PC-3 (cell line): ENCODE measurements around the gene OR4D1. TPM values are rescaled to one million over a fixed set of nuclear protein-coding genes. Genes with fewer than 3 reads are reported as not detected.
"Not testable (repeated sequence)": the region's sequence is repeated elsewhere in the genome, so short reads cannot be mapped to it uniquely, and the experiment has no call there.

Source experiments
- ATAC-seq: fragments of 200-7000 bp; cut with Tn5 transposase; 2 replicates; pipeline ENCODE4 v1.9.1; 2020; ENCODE audit warnings: mild to moderate bottlenecking, moderate library complexity
- Bru-seq: library from RNA; stranded (reverse); fragments of 400-500 nt; gene quantifications from one replicate; lab custom pipeline; 2021; lab: Mats Ljungman, UMichigan
- BruChase-seq, 2 experiments: library from RNA; stranded (reverse); fragments of 400-500 nt; gene quantifications; one replicate each; lab custom pipeline; 2021; lab: Mats Ljungman, UMichigan
- BruUV-seq: library from RNA; stranded (reverse); fragments of 400-500 nt; replicated peaks from 2 replicates; lab custom pipeline; 2021; lab: Mats Ljungman, UMichigan
- CTCF ChIA-PET: fragments of 300-600 bp; sonication (Branson Sonifier 250); formaldehyde crosslinking; loops from one replicate; lab custom pipeline; 2022; ENCODE audit warnings: antibody characterized with exemption; lab: Charles Lee
- POLR2A ChIA-PET: fragments of 300-600 bp; sonication (Branson Sonifier 250); formaldehyde crosslinking; loops from one replicate; lab custom pipeline; 2022; ENCODE audit warnings: antibody characterized with exemption; ENCODE audit not compliant: unreplicated experiment; lab: Charles Lee
- DNase-seq: peaks from one replicate; pipeline ENCODE4 v3.0.0-alpha.2; 2015
- H2AFZ ChIP-seq: fragments of 300-600 bp; sonication (generic); 2 replicates; pipeline ENCODE4 v1.6.0; 2016; ENCODE audit warnings: antibody characterized with exemption, low read length
- H3F3A ChIP-seq: fragments of 300-600 bp; sonication (generic); one replicate; pipeline ENCODE4 v1.6.0; 2017; ENCODE audit warnings: antibody characterized with exemption, low read length, control low read depth, mild to moderate bottlenecking; ENCODE audit not compliant: unreplicated experiment
- H3K27ac ChIP-seq: fragments of 300-600 bp; sonication (generic); 2 replicates; pipeline ENCODE4 v1.5.1; 2016; ENCODE audit warnings: mild to moderate bottlenecking, low read length
- H3K27me3 ChIP-seq: fragments of 300-600 bp; sonication (generic); 2 replicates; pipeline ENCODE4 v1.6.1; 2016; ENCODE audit warnings: low read length, mixed read lengths
- H3K36me3 ChIP-seq: fragments of 300-600 bp; sonication (generic); 2 replicates; pipeline ENCODE4 v1.6.1; 2016; ENCODE audit warnings: low read depth, mixed run types, low read length, mixed read lengths
- H3K4me1 ChIP-seq: fragments of 300-600 bp; sonication (generic); 2 replicates; pipeline ENCODE4 v1.5.1; 2016; ENCODE audit warnings: low read length; ENCODE audit not compliant: insufficient read depth
- H3K4me2 ChIP-seq: fragments of 300-600 bp; sonication (generic); 2 replicates; pipeline ENCODE4 v1.6.0; 2016; ENCODE audit warnings: low read length
- H3K4me3 ChIP-seq: fragments of 300-600 bp; sonication (generic); 2 replicates; pipeline ENCODE4 v1.5.1; 2016; ENCODE audit warnings: mild to moderate bottlenecking, low read length, mixed read lengths
- H3K79me2 ChIP-seq: fragments of 300-600 bp; sonication (generic); 2 replicates; pipeline ENCODE4 v1.6.1; 2017; ENCODE audit warnings: low read length, mixed read lengths
- H3K9ac ChIP-seq: fragments of 300-600 bp; sonication (generic); 2 replicates; pipeline ENCODE4 v1.6.0; 2016; ENCODE audit warnings: mild to moderate bottlenecking, low read length
- H3K9me2 ChIP-seq: fragments of 300-600 bp; sonication (generic); replicated peaks from 2 replicates; pipeline ENCODE4 v1.6.1; 2016; ENCODE audit warnings: mixed run types, low read length, mixed read lengths
- H3K9me3 ChIP-seq: fragments of 300-600 bp; sonication (generic); 2 replicates; pipeline ENCODE4 v1.6.1; 2016; ENCODE audit warnings: low read length, mixed read lengths
- H4K20me1 ChIP-seq: fragments of 300-600 bp; sonication (generic); 2 replicates; pipeline ENCODE4 v1.6.1; 2016; ENCODE audit warnings: low read length, mixed read lengths
- CTCF ChIP-seq: fragments of 300-600 bp; sonication (generic); conservative IDR thresholded peaks from 2 replicates; pipeline ENCODE4 v1.5.1; 2017; ENCODE audit warnings: antibody characterized with exemption, low read depth, mild to moderate bottlenecking, low read length
- EZH2 ChIP-seq: fragments of 300-600 bp; sonication (generic); IDR thresholded peaks from one replicate; pipeline ENCODE4 v1.6.1; 2017; ENCODE audit warnings: antibody characterized with exemption, mild to moderate bottlenecking, low read length; ENCODE audit not compliant: unreplicated experiment
- EZH2phosphoT487 ChIP-seq: fragments of 300-600 bp; sonication (generic); IDR thresholded peaks from 2 replicates; pipeline ENCODE4 v1.6.1; 2018; ENCODE audit warnings: mild to moderate bottlenecking, antibody characterized with exemption, low read length, borderline replicate concordance
- intact Hi-C: fragments of 100-400 bp; cut with micrococcal nuclease; formaldehyde crosslinking; loops from 2 replicates; pipeline ENCODE4 v1.9.0; 2023
- long read RNA-seq: library from polyadenylated mRNA; unstranded; transcript quantifications from one replicate; pipeline ENCODE4 v2.0.0, GENCODE V29; 2021; ENCODE audit not compliant: unreplicated experiment
- total RNA-seq: library from RNA; depleted of rRNA; stranded (reverse); fragments of >200 nt; gene quantifications from 2 replicates; pipeline ENCODE4 v1.2.3, GENCODE V29; 2014; rRNA removed

The OR4D1 gene
- total RNA-seq = not detected in 2 replicates
- Bru-seq, nascent RNA = not detected
- BruChase-seq, experiment 1, labeled RNA remaining after a 6-hour chase = percentile 15 among the genes with signal in this experiment
- percentile 19 among the genes with signal in this experiment for BruChase-seq, experiment 2, labeled RNA remaining after a 2-hour chase
- long read RNA-seq = 0 reads

- Histone ChIP-seq H3K4me2 (no peak within 1 kb of the TSS), H2AFZ (no peak within 1 kb of the TSS), H4K20me1 (no peaks in the 10 kb centered on the region), H3K36me3 (0 out of 2 replicates have a peak, but pooled peaks cover 3% of the 10 kb centered on the region), H3K9me2 (no peaks in the 10 kb centered on the region), H3K79me2 (no peaks in the 10 kb centered on the region), H3K9me3 (peaks cover 23% of the 10 kb centered on the region), H3K4me1 (no peaks in the 10 kb centered on the region), H3K27ac (no peak within 1 kb of the TSS), H3K9ac (no peak within 1 kb of the TSS), H3K4me3 (no peak within 1 kb of the TSS), H3K27me3 (peaks cover 85% of the 10 kb centered on the region), H3F3A (no peaks in the 10 kb centered on the region)
- no peak for DNase-seq
- intact Hi-C loops = no loop called here
- TF ChIP-seq EZH2phosphoT487 (no peak), CTCF (no peak), EZH2 (no peak)
- CTCF ChIA-PET = no interaction called here
- ATAC-seq = no peak
- BruUV-seq = no TSS peak
- POLR2A ChIA-PET = no interaction called here
These were observed at the start of gene OR4D1 for GRCh38 chr17:58147930-58148434. TSS of gene OR4D1 (plus strand) at chr17:58148384. CDS start at chr17:58155154, 6,770 bp downstream.

- no peak overlapping the region for H3K27ac ChIP-seq
- TF ChIP-seq CTCF (no peak), EZH2phosphoT487 (no peak), EZH2 (no peak)
- H3K4me3 ChIP-seq = no peak overlapping the region
- intact Hi-C loops = no loop called here
- no peaks in the 10 kb centered on the region for H3F3A ChIP-seq
- no peaks in the 10 kb centered on the region for H3K27me3 ChIP-seq
- BruUV-seq = no TSS peak
- H3K9ac ChIP-seq = no peak overlapping the region
- no peak overlapping the region for H2AFZ ChIP-seq
- no peak for ATAC-seq
- H3K4me2 ChIP-seq = no peak overlapping the region
- DNase-seq = no peak
- H3K36me3 ChIP-seq = no peaks in the 10 kb centered on the region
- no peaks in the 10 kb centered on the region for H4K20me1 ChIP-seq
- no peaks in the 10 kb centered on the region for H3K9me3 ChIP-seq
- H3K9me2 ChIP-seq = no peaks in the 10 kb centered on the region
- no peaks in the 10 kb centered on the region for H3K4me1 ChIP-seq
- ChIA-PET POLR2A (no interaction called here), CTCF (interaction anchor here (0.6 to 0.7 kb wide), 2 partner anchors 12 to 473 kb away, joined by 3 read pairs; no protein-coding TSS in a partner anchor)
- no peaks in the 10 kb centered on the region for H3K79me2 ChIP-seq
These were observed 47.7 kb upstream of the OR4D1 start for GRCh38 chr17:58100506-58100905.

GRCh38 chr17:58101898-58102297 lies 46.3 kb upstream of the OR4D1 start:
- H2AFZ ChIP-seq, ATAC-seq, H3K4me3 ChIP-seq, H3K27me3 ChIP-seq, BruUV-seq, H3K79me2 ChIP-seq, H3K4me1 ChIP-seq, H3K27ac ChIP-seq, H4K20me1 ChIP-seq, intact Hi-C loops, DNase-seq, CTCF ChIA-PET, H3K9ac ChIP-seq, POLR2A ChIA-PET, H3K36me3 ChIP-seq, H3K4me2 ChIP-seq, H3K9me3 ChIP-seq, H3F3A ChIP-seq, H3K9me2 ChIP-seq: not testable (repeated sequence)
